ENCODE measurements around the gene TBC1D14. TPM values are rescaled to one million over a fixed set of nuclear protein-coding genes. Genes with fewer than 3 reads are reported as not detected.
A peak's percentile ranks its signal among the peaks of the same experiment; 100 is the strongest.

The TBC1D14 gene
- total RNA-seq, 2 experiments from 2014 or later = 36.7 to 44.0 TPM

GRCh38 chr4:7041801-7042502 is 132.3 kb downstream of the TBC1D14 start:
- Mint-ChIP-seq H3K27me3 (peaks cover 3% of the 10 kb centered on the region), H3K36me3 (ENCODE audit: low read depth) (no peaks in the 10 kb centered on the region), H3K4me1 (peaks cover 44% of the 10 kb centered on the region), H3K9me3 (ENCODE audit: low read depth) (no peaks in the 10 kb centered on the region), H3K4me3 (peak overlapping the region; percentile 66), H3K27ac (no peak overlapping the region)
- intact Hi-C loops (cut with DNase I, micrococcal nuclease) = loop anchor here (1.0 to 10.0 kb wide), 4 partner anchors 55 to 368 kb away; a partner anchor contains a TSS
- no peak for DNase-seq
- ATAC-seq = no peak
- ChIA-PET CTCF (interaction anchor here (0.7 to 8.9 kb wide), 9 partner anchors 12 to 196 kb away, joined by 3 to 126 read pairs (median 4); partner anchors contain the start of gene GRPEL1), POLR2A (interaction anchor here (0.8 to 2.6 kb wide), 3 partner anchors 26 to 54 kb away, joined by 3 to 12 read pairs (median 7); partner anchors contain the start of gene GRPEL1)

GRCh38 chr4:7042503-7043283 is 133.1 kb downstream of the TBC1D14 start:
- ATAC-seq = peak; percentile 87
- Mint-ChIP-seq H3K27ac (peak overlapping the region; percentile 77), H3K4me3 (peak overlapping the region; percentile 84), H3K27me3 (peaks cover 3% of the 10 kb centered on the region), H3K9me3 (ENCODE audit: low read depth) (no peaks in the 10 kb centered on the region), H3K36me3 (ENCODE audit: low read depth) (no peaks in the 10 kb centered on the region), H3K4me1 (peaks cover 46% of the 10 kb centered on the region)
- intact Hi-C loops (cut with DNase I, micrococcal nuclease) = loop anchor here (1.0 to 10.0 kb wide), 11 partner anchors 26 to 402 kb away; partner anchors contain the start of genes BLOC1S4 (in 1 of the 2), GRPEL1 (in 1 of the 2), KIAA0232 (in 1 of the 2) and MRFAP1 (in 1 of the 2)
- peak; percentile 95 for DNase-seq
- CTCF ChIA-PET = interaction anchor here (0.8 to 8.9 kb wide), 15 partner anchors 10 to 368 kb away, joined by 3 to 126 read pairs (median 4); partner anchors contain the start of gene GRPEL1
- POLR2A ChIA-PET = interaction anchor here (0.8 to 2.6 kb wide), 3 partner anchors 25 to 134 kb away, joined by 3 to 12 read pairs (median 3); partner anchors contain the start of gene GRPEL1

GRCh38 chr4:7043284-7044136 is 133.9 kb downstream of the TBC1D14 start, which contains the start of gene TADA2B:
Gene TADA2B, plus strand, starts transcription at chr4:7043372. Its CDS starts 208 bp downstream, at chr4:7043580.
- peaks cover 46% of the 10 kb centered on the region for H3K4me1 Mint-ChIP-seq

GRCh38 chr4:7044137-7044930 is 134.7 kb downstream of the TBC1D14 start:
- POLR2A ChIA-PET = interaction anchor here (0.6 to 2.6 kb wide), 2 partner anchors 10 to 24 kb away, joined by 3 to 12 read pairs; partner anchors contain the start of gene GRPEL1
- H3K4me1 Mint-ChIP-seq = peaks cover 52% of the 10 kb centered on the region
- intact Hi-C loops (cut with DNase I, micrococcal nuclease) = loop anchor here in 1 of 2 experiments (1.0 to 10.0 kb wide), 2 partner anchors 24 to 130 kb away; partner anchors contain the start of gene GRPEL1
- peaks cover 4% of the 10 kb centered on the region for H3K36me3 Mint-ChIP-seq (ENCODE audit: low read depth)
- peak overlapping the region; percentile 86 for H3K4me3 Mint-ChIP-seq
- H3K9me3 Mint-ChIP-seq (ENCODE audit: low read depth) = no peaks in the 10 kb centered on the region
- DNase-seq (no peak), ATAC-seq (no peak)
- peak overlapping the region; percentile 67 for H3K27ac Mint-ChIP-seq
- H3K27me3 Mint-ChIP-seq = peaks cover 3% of the 10 kb centered on the region
- CTCF ChIA-PET = interaction anchor here (0.5 to 8.9 kb wide), 12 partner anchors 8 to 338 kb away, joined by 3 to 126 read pairs (median 4); partner anchors contain the start of gene GRPEL1

More at GRCh38 chr4:7043284-7044136, 133.9 kb downstream of the TBC1D14 start, which contains the start of gene TADA2B:
- POLR2A ChIA-PET = interaction anchor here (0.6 to 2.6 kb wide), 3 partner anchors 11 to 135 kb away, joined by 3 to 12 read pairs (median 3); partner anchors contain the start of gene GRPEL1
- DNase-seq (peak; percentile 70), ATAC-seq (peak; percentile 47)
- Mint-ChIP-seq H3K4me3 (peak within 1 kb of the TSS; percentile 86), H3K9me3 (ENCODE audit: low read depth) (no peaks in the 10 kb centered on the region), H3K27ac (peak within 1 kb of the TSS; percentile 77), H3K27me3 (peaks cover 3% of the 10 kb centered on the region), H3K36me3 (ENCODE audit: low read depth) (no peaks in the 10 kb centered on the region)
- CTCF ChIA-PET = interaction anchor here (0.5 to 8.9 kb wide), 20 partner anchors 9 to 369 kb away, joined by 3 to 126 read pairs (median 4); partner anchors contain the start of gene GRPEL1
- intact Hi-C loops (cut with DNase I, micrococcal nuclease) = loop anchor here (1.0 to 10.0 kb wide), 10 partner anchors 25 to 403 kb away; partner anchors contain the start of genes GRPEL1 (in 2 of the 2), BLOC1S4 (in 1 of the 2), KIAA0232 (in 1 of the 2) and MRFAP1 (in 1 of the 2)

- ATAC-seq (no peak), DNase-seq (no peak)
- H3K27me3 Mint-ChIP-seq = peaks cover 3% of the 10 kb centered on the region
- peak overlapping the region; percentile 73 for H3K27ac Mint-ChIP-seq
- peaks cover 4% of the 10 kb centered on the region for H3K36me3 Mint-ChIP-seq (ENCODE audit: low read depth)
- peak overlapping the region; percentile 86 for H3K4me3 Mint-ChIP-seq
- intact Hi-C loops (cut with DNase I, micrococcal nuclease) = loop anchor here in 1 of 2 experiments (10.0 kb wide), 1 partner anchor 131 kb away; no protein-coding TSS in a partner anchor
- POLR2A ChIA-PET = interaction anchor here (0.6 kb wide), 2 partner anchors 13 to 22 kb away, joined by 5 to 16 read pairs; no protein-coding TSS in a partner anchor
- CTCF ChIA-PET = interaction anchor here (1.0 to 8.9 kb wide), 5 partner anchors 11 to 56 kb away, joined by 3 to 126 read pairs (median 3); partner anchors contain the start of gene GRPEL1
- peaks cover 54% of the 10 kb centered on the region for H3K4me1 Mint-ChIP-seq
- no peaks in the 10 kb centered on the region for H3K9me3 Mint-ChIP-seq (ENCODE audit: low read depth)
These were observed 135.9 kb downstream of the TBC1D14 start for GRCh38 chr4:7045553-7045952.

GRCh38 chr4:7045961-7046921 is 136.6 kb downstream of the TBC1D14 start:
- H3K9me3 Mint-ChIP-seq (ENCODE audit: low read depth) = no peaks in the 10 kb centered on the region
- ChIA-PET POLR2A (interaction anchor here (0.6 kb wide), 2 partner anchors 12 to 21 kb away, joined by 5 to 16 read pairs; no protein-coding TSS in a partner anchor), CTCF (interaction anchor here (1.0 to 8.9 kb wide), 5 partner anchors 10 to 56 kb away, joined by 3 to 126 read pairs (median 3); partner anchors contain the start of gene GRPEL1)
- no peak for ATAC-seq
- H3K4me3 Mint-ChIP-seq = no peak overlapping the region
- H3K36me3 Mint-ChIP-seq (ENCODE audit: low read depth) = peaks cover 4% of the 10 kb centered on the region
- intact Hi-C loops (cut with DNase I, micrococcal nuclease) = loop anchor here in 1 of 2 experiments (10.0 kb wide), 1 partner anchor 131 kb away; no protein-coding TSS in a partner anchor
- peaks cover 57% of the 10 kb centered on the region for H3K4me1 Mint-ChIP-seq
- H3K27ac Mint-ChIP-seq = peak overlapping the region; percentile 77
- peak; percentile 33 for DNase-seq
- peaks cover 3% of the 10 kb centered on the region for H3K27me3 Mint-ChIP-seq

GRCh38 chr4:7046971-7047370 is 137.3 kb downstream of the TBC1D14 start:
- intact Hi-C loops (cut with DNase I, micrococcal nuclease) = loop anchor here in 1 of 2 experiments (10.0 kb wide), 1 partner anchor 132 kb away; no protein-coding TSS in a partner anchor
- H3K36me3 Mint-ChIP-seq (ENCODE audit: low read depth) = peaks cover 4% of the 10 kb centered on the region
- POLR2A ChIA-PET = no interaction called here
- CTCF ChIA-PET = interaction anchor here (8.9 kb wide), 1 partner anchor 22 kb away, joined by 126 read pairs; the partner anchor contains the start of gene GRPEL1
- ATAC-seq = no peak
- no peaks in the 10 kb centered on the region for H3K9me3 Mint-ChIP-seq (ENCODE audit: low read depth)
- H3K27me3 Mint-ChIP-seq = no peaks in the 10 kb centered on the region
- peaks cover 52% of the 10 kb centered on the region for H3K4me1 Mint-ChIP-seq
- H3K27ac Mint-ChIP-seq = peak overlapping the region; percentile 77
- H3K4me3 Mint-ChIP-seq = no peak overlapping the region
- no peak for DNase-seq

GRCh38 chr4:7048642-7049041 is 139.0 kb downstream of the TBC1D14 start:
- Mint-ChIP-seq H3K9me3 (ENCODE audit: low read depth) (no peaks in the 10 kb centered on the region), H3K36me3 (ENCODE audit: low read depth) (peaks cover 4% of the 10 kb centered on the region), H3K4me1 (peaks cover 60% of the 10 kb centered on the region), H3K27ac (peak overlapping the region; percentile 12), H3K27me3 (no peaks in the 10 kb centered on the region), H3K4me3 (no peak overlapping the region)
- ChIA-PET CTCF (interaction anchor here (8.9 kb wide), 1 partner anchor 20 kb away, joined by 126 read pairs; the partner anchor contains the start of gene GRPEL1), POLR2A (no interaction called here)
- no peak for DNase-seq
- ATAC-seq = no peak
- intact Hi-C loops (cut with DNase I, micrococcal nuclease) = loop anchor here in 1 of 2 experiments (10.0 kb wide), 1 partner anchor 134 kb away; no protein-coding TSS in a partner anchor
